ENCODE data around the gene IPO4.

Gene IPO4

DNA sequence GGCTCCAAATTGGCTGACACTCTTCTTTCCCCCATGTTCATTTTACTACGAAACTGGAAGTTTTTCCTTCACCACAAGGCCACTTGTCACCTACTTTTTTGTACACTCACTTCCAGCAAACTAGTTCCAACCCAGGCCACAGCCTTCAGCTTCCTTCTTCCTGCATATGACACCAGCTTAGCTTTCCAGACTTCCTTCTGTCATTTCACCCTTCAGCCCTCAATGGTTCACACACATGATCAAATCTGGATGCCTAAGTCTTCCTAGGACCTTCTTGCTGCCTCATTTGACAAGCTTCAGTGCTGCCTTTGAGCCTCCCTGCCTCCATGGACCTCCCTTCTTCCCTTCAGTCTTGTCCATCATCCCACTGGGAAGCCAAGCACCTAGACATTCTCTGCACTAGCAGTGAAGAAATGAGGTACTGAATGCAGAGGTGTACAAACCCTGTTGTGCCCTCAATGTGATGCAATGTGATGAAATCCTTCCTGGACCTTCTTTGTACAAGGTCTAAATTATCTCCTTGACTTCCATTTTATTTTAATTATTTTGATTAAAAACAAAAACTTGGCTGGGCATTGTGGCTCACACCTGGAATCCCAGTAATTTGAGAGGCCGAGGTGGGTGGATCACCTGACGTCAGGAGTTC is 21.0 kb downstream of the IPO4 start:
- no peak for DNase-seq (ENCODE audit: low read depth)
- TF ChIP-seq, protein P1, sequence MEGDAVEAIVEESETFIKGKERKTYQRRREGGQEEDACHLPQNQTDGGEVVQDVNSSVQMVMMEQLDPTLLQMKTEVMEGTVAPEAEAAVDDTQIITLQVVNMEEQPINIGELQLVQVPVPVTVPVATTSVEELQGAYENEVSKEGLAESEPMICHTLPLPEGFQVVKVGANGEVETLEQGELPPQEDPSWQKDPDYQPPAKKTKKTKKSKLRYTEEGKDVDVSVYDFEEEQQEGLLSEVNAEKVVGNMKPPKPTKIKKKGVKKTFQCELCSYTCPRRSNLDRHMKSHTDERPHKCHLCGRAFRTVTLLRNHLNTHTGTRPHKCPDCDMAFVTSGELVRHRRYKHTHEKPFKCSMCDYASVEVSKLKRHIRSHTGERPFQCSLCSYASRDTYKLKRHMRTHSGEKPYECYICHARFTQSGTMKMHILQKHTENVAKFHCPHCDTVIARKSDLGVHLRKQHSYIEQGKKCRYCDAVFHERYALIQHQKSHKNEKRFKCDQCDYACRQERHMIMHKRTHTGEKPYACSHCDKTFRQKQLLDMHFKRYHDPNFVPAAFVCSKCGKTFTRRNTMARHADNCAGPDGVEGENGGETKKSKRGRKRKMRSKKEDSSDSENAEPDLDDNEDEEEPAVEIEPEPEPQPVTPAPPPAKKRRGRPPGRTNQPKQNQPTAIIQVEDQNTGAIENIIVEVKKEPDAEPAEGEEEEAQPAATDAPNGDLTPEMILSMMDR (IDR thresholded peaks at IDR 0.05; ENCODE audit: low read length, missing control alignments): no peak
- no peak overlapping the region for H3K4me3 ChIP-seq (replicated peaks; ENCODE audit: low read depth, low read length)

DNA sequence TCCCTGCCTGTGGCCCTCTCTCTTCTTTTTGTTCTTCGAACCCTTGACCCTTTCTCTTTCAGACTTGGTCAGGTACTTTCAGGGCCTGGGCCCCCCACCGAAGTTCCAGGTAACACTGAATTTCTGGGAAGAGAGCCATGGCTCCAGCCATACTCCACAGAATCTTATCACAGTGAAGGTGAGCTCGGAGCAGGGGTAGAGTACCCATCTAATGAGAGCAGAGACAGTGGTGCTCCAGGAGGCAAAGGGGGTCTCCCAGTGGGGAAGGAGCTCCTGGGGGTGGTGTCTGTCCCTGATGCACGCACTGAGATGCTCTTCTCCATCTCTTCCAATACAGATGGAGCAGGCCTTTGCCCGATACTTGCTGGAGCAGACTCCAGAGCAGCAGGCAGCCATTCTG is 22.8 kb downstream of the IPO4 start:
- TF ChIP-seq, protein P1 (IDR thresholded peaks at IDR 0.05; ENCODE audit: low read length, missing control alignments): no peak
- no peak overlapping the region for H3K4me3 ChIP-seq (replicated peaks; ENCODE audit: low read depth, low read length)
- DNase-seq (ENCODE audit: low read depth): no peak

DNA sequence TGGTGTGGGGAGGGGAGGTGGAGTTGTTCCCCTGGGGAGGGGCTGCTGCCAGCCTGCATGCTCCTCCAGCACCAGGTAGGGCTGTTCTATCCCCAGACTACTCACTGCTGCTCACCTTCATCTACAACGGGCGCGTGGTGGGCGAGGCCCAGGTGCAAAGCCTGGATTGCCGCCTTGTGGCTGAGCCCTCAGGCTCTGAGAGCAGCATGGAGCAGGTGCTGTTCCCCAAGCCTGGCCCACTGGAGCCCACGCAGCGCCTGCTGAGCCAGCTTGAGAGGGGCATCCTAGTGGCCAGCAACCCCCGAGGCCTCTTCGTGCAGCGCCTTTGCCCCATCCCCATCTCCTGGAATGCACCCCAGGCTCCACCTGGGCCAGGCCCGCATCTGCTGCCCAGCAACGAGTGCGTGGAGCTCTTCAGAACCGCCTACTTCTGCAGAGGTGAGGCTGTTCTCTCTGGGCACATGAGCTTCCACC is 24.1 kb downstream of the IPO4 start:
- H3K4me3 ChIP-seq (replicated peaks; ENCODE audit: low read depth, low read length): no peak overlapping the region
- TF ChIP-seq, protein P1 (IDR thresholded peaks at IDR 0.05; ENCODE audit: low read length, missing control alignments): no peak
- no peak for DNase-seq (ENCODE audit: low read depth)

DNA sequence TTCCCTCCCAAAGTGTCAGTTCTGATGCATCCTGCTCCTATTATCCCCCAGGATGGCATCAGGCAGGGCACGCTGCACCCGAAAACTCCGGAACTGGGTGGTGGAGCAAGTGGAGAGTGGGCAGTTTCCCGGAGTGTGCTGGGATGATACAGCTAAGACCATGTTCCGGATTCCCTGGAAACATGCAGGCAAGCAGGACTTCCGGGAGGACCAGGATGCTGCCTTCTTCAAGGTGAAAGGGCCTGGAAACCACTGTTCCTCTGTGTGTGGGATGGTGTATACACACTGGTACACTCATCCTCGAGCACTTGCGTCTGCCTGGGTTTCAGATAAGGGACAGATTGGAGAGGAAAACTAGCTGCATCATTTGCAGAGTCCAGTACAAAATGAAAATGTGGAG is 26.5 kb downstream of the IPO4 start:
- TF ChIP-seq, protein P1 (IDR thresholded peaks at IDR 0.05; ENCODE audit: low read length, missing control alignments): no peak
- H3K4me3 ChIP-seq (replicated peaks; ENCODE audit: low read depth, low read length): peak overlapping the region; percentile 91
- peak; percentile 57 for DNase-seq (ENCODE audit: low read depth)

DNA sequence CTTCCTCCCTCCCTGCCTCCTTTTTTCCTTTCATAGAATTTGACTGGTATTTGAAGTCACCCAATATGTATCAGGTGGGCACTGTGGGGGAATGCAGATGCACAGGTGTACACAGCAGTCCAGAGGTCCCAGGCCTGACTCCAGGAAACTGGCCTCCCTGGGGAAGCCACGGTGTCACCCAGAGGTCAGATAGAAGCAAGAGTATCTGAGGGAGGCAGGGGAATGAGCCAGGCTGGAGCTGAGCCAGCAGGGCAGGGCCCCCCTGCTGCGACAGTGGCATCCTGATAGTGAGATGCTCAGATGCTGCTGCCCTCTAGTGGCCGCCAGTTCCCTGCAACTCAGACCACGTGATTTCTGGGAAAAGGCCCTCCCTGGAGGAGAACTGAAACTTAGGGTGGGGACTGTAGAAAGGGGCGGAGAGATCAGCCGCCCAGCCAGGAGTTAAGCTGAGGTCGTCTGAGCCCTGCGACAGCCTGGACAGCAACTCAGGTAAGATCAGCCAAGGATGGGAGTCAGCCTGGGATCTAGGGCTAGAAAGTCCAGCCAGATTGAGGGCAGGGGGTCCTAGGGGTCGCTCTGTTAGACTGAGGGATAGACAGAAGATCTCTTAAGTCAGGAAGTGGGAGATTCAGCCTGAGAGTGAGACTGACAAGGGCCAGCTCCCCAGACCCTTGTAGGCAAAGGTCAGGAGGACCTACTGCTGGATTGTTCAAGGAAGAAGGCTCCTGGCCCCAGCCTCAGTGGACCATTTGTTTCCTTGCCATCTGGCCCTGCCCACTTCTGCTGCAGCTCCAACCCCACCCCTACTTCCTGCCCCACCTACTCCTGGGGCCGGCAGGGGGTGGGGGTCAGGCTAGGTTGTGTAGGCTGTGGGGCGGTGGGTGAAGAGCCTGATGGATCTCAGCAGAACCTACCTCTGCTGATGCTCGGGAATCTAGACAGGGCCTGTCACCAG is 27.5 kb downstream of the IPO4 start, which contains the start of gene IRF9:
Gene IRF9 (plus strand): TSS at position 416 of the 955 bp plus-strand sequence. CDS start 880 bp downstream, outside the sequence.
- H3K4me3 ChIP-seq (replicated peaks; ENCODE audit: low read depth, low read length): peak within 1 kb of the TSS; percentile 91
- peak; percentile 96 for DNase-seq (ENCODE audit: low read depth)
- TF ChIP-seq, protein P1 (IDR thresholded peaks at IDR 0.05; ENCODE audit: low read length, missing control alignments): peak; percentile 89

DNA sequence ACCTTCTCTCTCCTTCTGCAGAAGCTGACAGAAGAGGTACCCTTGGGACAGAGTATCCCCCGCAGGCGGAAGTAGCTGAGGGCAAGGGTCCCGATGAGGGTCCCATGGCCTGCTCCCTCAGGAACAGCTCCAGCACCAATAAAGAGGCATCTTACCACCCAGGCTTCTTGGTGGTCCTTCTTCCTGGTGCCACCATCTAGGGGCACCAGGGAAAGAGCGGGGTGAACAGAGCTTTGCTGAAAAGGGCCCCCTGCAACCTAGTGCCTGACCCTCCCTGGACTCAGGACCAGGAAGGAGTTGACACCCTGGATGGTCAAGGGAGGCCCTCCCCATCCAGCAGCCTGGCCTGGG is 28.1 kb downstream of the IPO4 start:
- DNase-seq (ENCODE audit: low read depth): no peak
- no peak overlapping the region for H3K4me3 ChIP-seq (replicated peaks; ENCODE audit: low read depth, low read length)
- TF ChIP-seq, protein P1 (IDR thresholded peaks at IDR 0.05; ENCODE audit: low read length, missing control alignments): no peak

Data from fibroblast of pulmonary artery (primary cell).